HG03196 (cell line): Measurements from ENCODE around the gene SLC16A4.

Experiments
- ATAC-seq: cut with Tn5 transposase; IDR thresholded peaks from one replicate; pipeline ENCODE4 v1.9.1; 2021; ENCODE audit not compliant: unreplicated experiment

The SLC16A4 gene

DNA sequence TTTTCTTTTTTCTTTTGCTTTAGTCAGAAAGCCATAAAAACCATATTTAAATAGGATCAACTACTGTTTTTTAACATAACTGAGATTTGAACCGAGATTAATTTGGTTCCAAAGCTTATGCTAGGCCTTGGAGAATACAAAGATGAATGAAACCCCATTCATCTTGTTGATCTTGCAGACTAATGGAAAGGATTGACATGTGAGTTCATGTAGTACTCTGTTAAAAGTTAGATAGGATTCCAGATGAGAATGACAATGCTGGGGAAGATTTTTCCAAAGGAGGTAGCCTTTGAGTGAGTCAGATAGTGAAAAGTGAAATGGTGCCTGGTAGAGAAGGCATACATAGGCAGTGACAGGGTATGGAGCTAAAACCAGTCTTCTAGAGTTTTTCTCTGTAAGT lies 29.0 kb downstream of the SLC16A4 start:
- no peak for ATAC-seq

GRCh38 chr1:110360431-110360830 lies 30.4 kb downstream of the SLC16A4 start:
- no peak for ATAC-seq

DNA sequence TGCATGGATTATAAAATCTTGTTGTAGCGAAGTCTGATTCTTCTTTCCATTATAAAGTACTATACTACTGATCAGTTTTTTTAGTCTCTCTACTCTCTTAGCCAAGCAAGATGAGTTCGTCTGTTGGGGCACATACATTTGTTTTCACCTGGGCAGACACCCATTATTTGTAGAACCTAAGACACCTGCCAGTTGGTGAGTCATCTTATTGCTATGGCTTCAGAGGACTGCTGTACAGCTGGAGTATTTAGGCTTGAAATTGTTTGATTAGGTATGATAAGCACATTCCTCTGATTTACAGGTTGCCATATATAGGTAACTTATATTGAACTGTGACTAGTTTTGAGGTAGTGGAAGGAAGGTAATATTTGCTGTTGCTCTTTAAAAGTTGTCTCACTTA lies 34.4 kb downstream of the SLC16A4 start:
- ATAC-seq, result no peak

DNA sequence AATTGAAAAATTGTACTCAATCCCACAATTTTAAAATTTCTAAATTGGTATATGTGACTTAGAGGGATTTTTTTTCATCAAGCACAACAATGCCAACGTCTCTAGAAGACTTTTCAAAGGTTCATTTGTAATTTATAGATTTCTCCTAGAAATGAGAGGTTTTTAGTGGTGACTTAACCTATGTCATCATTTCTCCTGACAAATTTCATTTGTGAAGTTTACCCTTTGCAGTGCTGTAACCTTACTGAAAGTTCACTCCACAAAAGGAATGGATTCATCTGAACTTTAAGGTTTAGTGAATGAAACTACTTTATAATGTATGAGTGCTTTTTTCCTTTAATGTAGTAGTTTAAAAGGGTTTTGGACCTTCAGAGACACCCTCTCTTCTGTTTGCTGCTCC lies 35.5 kb downstream of the SLC16A4 start:
- ATAC-seq, result no peak

DNA sequence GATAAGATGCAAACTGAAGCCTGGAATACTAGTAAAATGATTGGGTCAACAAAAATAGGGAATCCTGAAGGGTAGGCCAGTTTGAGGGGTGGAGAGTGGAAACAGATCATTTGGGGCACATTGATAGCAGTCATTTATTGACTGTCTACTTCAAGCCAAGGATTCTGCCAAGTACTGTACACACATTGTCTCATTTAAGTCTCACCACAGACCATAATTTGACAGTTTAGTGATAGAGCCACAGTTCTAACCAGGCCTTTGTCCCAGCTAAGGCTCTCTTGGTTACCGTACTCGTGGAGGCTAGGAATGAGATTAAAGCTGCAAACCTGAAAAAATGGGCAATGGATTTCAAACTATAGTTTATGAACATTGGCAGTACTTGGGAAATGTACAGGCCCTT lies 40.5 kb downstream of the SLC16A4 start:
- ATAC-seq, result no peak

- no peak for ATAC-seq
Measured at GRCh38 chr1:110348771-110349170, 42.1 kb downstream of the SLC16A4 start.

DNA sequence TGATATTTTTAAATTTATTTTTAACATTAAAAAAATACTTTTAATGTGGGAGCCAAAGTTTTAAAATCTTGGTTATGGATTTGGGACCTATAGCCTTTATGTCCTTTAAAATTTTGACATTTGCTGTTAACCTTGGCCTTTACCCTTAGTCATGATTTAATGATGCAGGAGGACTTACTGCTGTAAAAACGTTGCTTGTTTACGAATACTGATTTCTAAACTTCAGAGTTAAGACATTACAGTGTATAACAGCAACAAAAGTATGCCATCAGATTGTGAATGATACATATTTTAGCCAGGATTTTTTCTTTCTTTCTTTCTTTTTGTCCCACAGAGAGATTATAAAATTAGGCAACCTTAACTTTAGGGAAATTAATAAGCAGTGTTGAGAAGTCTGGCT lies 42.8 kb downstream of the SLC16A4 start:
- no peak for ATAC-seq

DNA sequence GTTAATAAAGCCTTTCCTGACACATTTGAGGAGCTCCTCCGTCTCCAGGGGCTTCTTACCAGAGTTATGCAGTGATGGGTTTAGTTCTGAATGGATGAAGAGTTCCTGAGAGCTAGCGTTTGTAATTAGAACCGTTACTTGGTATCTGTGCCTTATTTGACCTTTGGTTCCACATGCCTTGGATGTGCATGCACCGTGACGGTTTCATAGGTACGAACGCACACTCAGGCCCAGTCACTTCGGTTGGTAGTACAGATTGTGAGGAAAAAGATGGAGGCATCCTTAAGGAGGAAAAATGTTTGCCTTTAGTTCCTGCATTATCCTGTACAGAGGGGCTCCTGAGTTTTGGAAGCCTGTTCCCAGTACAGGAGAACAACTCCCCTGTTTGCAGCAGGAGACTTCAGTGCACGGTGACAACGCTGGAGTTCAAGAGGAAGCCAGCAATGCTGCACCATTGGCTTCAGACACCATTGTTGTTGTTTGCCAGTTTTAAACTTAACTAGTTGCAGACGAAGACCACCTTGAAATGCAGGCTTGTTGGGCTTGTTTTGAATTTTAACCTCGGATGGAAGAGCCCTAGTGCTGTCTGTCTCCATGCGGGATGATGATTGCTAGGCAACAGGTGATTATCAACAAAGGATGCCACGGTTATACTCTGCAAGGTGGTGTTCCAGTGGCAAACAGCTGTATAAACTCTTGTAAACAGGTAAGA lies 43.5 kb downstream of the SLC16A4 start:
- ATAC-seq, result no peak

GRCh38 chr1:110346690-110347089 lies 44.1 kb downstream of the SLC16A4 start:
- no peak for ATAC-seq

DNA sequence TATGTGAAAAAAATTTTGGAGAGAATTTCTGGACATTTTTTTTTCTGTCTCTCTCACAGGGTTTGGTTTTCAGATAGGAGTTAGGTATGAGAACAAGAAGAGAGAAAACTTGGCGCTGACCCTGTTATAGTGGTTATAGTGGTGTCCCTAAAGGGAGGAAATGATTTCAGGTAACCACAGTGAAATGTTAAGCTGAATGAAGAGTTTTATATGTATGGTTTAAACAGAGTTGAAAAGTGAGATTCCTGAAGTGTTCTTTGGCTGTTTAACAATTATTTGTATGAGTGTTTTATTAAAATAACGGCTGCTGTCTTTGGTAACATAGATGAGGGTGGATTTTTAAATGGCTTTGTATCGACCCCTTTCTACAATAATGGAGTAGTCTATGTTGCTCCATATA lies 45.3 kb downstream of the SLC16A4 start:
- ATAC-seq, result no peak

DNA sequence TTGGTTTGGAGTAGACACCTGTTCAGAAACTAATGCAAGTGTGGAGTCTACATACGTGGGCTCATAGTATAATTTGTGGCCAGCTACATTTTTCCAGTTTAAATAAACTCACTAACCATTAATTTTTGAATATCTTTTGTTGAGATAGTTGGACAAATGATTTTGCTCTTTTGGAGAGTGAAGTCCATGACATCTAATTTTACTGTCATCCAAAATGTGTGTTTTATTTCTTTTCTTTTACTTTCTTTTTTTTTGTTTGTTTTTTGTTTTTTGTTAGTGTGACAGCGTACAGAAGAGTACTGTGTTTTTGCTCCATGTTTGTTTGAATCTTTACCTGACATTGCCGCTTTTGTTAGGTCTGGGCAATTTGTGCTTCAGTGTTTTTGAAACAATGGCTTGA lies 46.7 kb downstream of the SLC16A4 start:
- no peak for ATAC-seq

GRCh38 chr1:110343249-110343648 lies 47.6 kb downstream of the SLC16A4 start:
- ATAC-seq, result no peak

DNA sequence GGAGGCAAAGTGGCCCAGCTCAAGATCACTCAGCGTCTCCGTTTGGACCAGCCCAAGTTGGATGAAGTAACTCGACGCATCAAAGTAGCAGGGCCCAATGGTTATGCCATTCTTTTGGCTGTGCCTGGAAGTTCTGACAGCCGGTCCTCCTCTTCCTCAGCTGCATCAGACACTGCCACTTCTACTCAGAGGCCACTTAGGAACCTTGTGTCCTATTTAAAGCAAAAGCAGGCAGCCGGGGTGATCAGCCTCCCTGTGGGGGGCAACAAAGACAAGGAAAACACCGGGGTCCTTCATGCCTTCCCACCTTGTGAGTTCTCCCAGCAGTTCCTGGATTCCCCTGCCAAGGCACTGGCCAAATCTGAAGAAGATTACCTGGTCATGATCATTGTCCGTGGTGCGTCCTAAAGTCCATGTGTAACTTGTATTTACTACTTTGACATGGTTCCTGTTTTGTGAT lies 48.9 kb downstream of the SLC16A4 start:
- ATAC-seq, result no peak

DNA sequence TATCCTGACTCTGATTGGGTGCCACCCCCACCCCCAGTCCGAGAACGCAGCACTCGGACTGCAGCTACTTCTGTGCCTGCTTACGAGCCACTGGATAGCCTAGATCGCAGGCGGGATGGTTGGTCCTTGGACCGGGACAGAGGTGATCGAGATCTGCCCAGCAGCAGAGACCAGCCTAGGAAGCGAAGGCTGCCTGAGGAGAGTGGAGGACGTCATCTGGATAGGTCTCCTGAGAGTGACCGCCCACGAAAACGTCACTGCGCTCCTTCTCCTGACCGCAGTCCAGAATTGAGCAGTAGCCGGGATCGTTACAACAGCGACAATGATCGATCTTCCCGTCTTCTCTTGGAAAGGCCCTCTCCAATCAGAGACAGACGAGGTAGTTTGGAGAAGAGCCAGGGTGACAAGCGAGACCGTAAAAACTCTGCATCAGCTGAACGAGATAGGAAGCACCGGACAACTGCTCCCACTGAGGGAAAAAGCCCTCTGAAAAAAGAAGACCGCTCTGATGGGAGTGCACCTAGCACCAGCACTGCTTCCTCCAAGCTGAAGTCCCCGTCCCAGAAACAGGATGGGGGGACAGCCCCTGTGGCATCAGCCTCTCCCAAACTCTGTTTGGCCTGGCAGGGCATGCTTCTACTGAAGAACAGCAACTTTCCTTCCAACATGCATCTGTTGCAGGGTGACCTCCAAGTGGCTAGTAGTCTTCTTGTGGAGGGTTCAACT lies 49.5 kb downstream of the SLC16A4 start:
- no peak for ATAC-seq

DNA sequence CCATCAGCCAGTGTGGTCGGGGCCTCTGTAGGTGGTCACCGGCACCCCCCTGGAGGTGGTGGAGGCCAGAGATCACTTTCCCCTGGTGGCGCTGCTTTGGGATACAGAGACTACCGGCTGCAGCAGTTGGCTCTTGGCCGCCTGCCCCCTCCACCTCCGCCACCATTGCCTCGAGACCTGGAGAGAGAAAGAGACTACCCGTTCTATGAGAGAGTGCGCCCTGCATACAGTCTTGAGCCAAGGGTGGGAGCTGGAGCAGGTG lies 50.7 kb downstream of the SLC16A4 start:
- no peak for ATAC-seq

- peak; percentile 8 for ATAC-seq
Measured at GRCh38 chr1:110339407-110340206, 51.2 kb downstream of the SLC16A4 start.

- peak; percentile 69 for ATAC-seq
Measured at GRCh38 chr1:110338886-110339406, 51.9 kb downstream of the SLC16A4 start, which contains the start of gene RBM15. TSS of gene RBM15 (plus strand) at chr1:110339377. CDS start at chr1:110339406, 29 bp downstream.

GRCh38 chr1:110338309-110338885 lies 52.4 kb downstream of the SLC16A4 start:
- peak; percentile 62 for ATAC-seq

- ATAC-seq, result no peak
Measured at GRCh38 chr1:110337704-110338308, 53.0 kb downstream of the SLC16A4 start.

- no peak for ATAC-seq
Measured at GRCh38 chr1:110336300-110337039, 54.4 kb downstream of the SLC16A4 start.
